Neural progenitor cell (in vitro differentiated cells): ENCODE data around the gene C20orf141. TPM values are rescaled to one million over a fixed set of nuclear protein-coding genes. Genes with fewer than 3 reads are reported as not detected.

Experiments
- DNase-seq: peaks from one replicate; pipeline ENCODE4 v3.0.0-alpha.2; 2016; ENCODE audit warnings: low spot score
- H2AFZ ChIP-seq: fragments of 200-600 bp; sonication (generic); replicated peaks from 2 replicates; pipeline ENCODE4 v1.6.1; 2016; ENCODE audit warnings: antibody characterized with exemption
- H3F3A ChIP-seq: fragments of 200-600 bp; sonication (generic); 2 replicates; pipeline ENCODE4 v1.6.1; 2016; ENCODE audit warnings: antibody characterized with exemption, low read depth
- H3K27ac ChIP-seq: fragments of 200-600 bp; sonication (generic); 2 replicates; pipeline ENCODE4 v1.5.1; 2016; ENCODE audit warnings: mild to moderate bottlenecking
- H3K27me3 ChIP-seq: fragments of 200-600 bp; sonication (generic); 2 replicates; pipeline ENCODE4 v1.6.1; 2016; ENCODE audit warnings: mild to moderate bottlenecking, moderate library complexity
- H3K36me3 ChIP-seq: fragments of 200-600 bp; sonication (generic); 2 replicates; pipeline ENCODE4 v1.5.1; 2016
- H3K4me1 ChIP-seq: fragments of 200-600 bp; sonication (generic); 2 replicates; pipeline ENCODE4 v1.6.1; 2016; ENCODE audit warnings: mixed run types
- H3K4me2 ChIP-seq: fragments of 200-600 bp; sonication (generic); 2 replicates; pipeline ENCODE4 v1.6.1; 2016
- H3K4me3 ChIP-seq: fragments of 200-600 bp; sonication (generic); 2 replicates; pipeline ENCODE4 v1.5.1; 2016
- H3K79me2 ChIP-seq: fragments of 200-600 bp; sonication (generic); 2 replicates; pipeline ENCODE4 v1.6.1; 2016; ENCODE audit warnings: low read depth
- H3K9ac ChIP-seq: fragments of 200-600 bp; sonication (generic); 2 replicates; pipeline ENCODE4 v1.6.1; 2016
- H3K9me3 ChIP-seq: fragments of 200-600 bp; sonication (generic); 2 replicates; pipeline ENCODE4 v1.5.1; 2016; ENCODE audit warnings: low read depth
- H4K20me1 ChIP-seq: fragments of 200-600 bp; sonication (generic); 2 replicates; pipeline ENCODE4 v1.6.1; 2016; ENCODE audit warnings: low read depth
- H3K27ac Mint-ChIP-seq: 3 replicates; pipeline ENCODE4 v1.8.0; 2021; ENCODE audit warnings: mixed read lengths
- H3K27me3 Mint-ChIP-seq: 2 replicates; pipeline ENCODE4 v1.8.0; 2022; ENCODE audit warnings: low read depth, mild to moderate bottlenecking, inconsistent platforms, moderate library complexity, mixed read lengths; ENCODE audit not compliant: insufficient read depth
- H3K36me3 Mint-ChIP-seq: 3 replicates; pipeline ENCODE4 v1.8.0; 2021; ENCODE audit warnings: mixed read lengths
- H3K4me1 Mint-ChIP-seq: 3 replicates; pipeline ENCODE4 v1.8.0; 2021; ENCODE audit warnings: mixed read lengths
- H3K4me3 Mint-ChIP-seq: 3 replicates; pipeline ENCODE4 v1.8.0; 2021; ENCODE audit warnings: mild to moderate bottlenecking, moderate library complexity, mixed read lengths
- H3K9me3 Mint-ChIP-seq: 3 replicates; pipeline ENCODE4 v1.8.0; 2020; ENCODE audit warnings: mixed read lengths
- EZH2 ChIP-seq: fragments of 200-600 bp; sonication (generic); IDR thresholded peaks from 2 replicates; pipeline ENCODE4 v1.6.1; 2017; ENCODE audit warnings: antibody characterized with exemption, mild to moderate bottlenecking, moderate library complexity
- EZH2phosphoT487 ChIP-seq: fragments of 200-600 bp; sonication (generic); IDR thresholded peaks from 2 replicates; pipeline ENCODE4 v1.6.1; 2017; ENCODE audit warnings: antibody characterized with exemption
- total RNA-seq: library from RNA; depleted of rRNA; stranded (reverse); fragments of >200 nt; gene quantifications from 2 replicates; pipeline ENCODE4 v1.2.3, GENCODE V29; 2015; ENCODE audit warnings: low replicate concordance
- TF ChIP-seq, protein P1 (sequence below): fragments of 200-600 bp; sonication (generic); IDR thresholded peaks from 2 replicates; pipeline ENCODE4 v1.5.1; 2017; ENCODE audit warnings: antibody characterized with exemption, mild to moderate bottlenecking

C20orf141 gene
- total RNA-seq, 1 donor from 2014 or later = not detected

DNA sequence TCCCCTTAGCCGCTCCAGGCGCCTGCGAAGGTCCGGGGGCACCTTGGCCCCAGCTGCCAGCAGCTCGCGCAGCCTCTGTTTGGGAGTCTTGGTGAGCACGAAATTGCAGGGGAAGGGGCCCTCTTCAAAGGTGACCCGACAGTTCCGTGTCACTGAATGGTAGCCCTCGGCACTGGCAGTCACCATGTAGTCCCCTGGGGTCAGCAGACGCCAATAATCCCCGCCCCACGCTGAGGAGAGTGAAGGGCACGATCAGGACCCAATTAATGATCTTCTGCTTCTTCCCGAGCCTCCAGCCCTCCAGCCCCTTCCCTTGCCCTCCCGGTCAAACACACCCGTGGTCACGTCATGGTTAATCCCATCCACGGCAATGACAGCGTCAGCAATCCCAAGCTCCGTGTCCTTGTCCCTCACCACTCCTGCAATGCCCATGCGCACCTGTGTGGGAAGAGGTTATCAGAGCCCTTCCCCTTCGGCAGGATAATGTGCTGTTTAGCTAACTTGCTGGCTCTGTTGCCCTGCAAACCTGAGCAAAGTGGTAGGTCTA lies 20.5 kb upstream of the C20orf141 start:
- Histone ChIP-seq H3K9ac (no peak overlapping the region), H3K79me2 (peaks cover 2% of the 10 kb centered on the region), H3K9me3 (no peaks in the 10 kb centered on the region), H3K27ac (no peak overlapping the region), H3K4me2 (no peak overlapping the region), H3K27me3 (no peaks in the 10 kb centered on the region), H3K36me3 (no peaks in the 10 kb centered on the region), H4K20me1 (no peaks in the 10 kb centered on the region), H3F3A (peaks cover 13% of the 10 kb centered on the region), H3K4me3 (no peak overlapping the region), H3K4me1 (peaks cover 3% of the 10 kb centered on the region), H2AFZ (no peak overlapping the region)
- no peak for DNase-seq
- peaks cover 2% of the 10 kb centered on the region for H3K27me3 Mint-ChIP-seq
- H3K4me1 Mint-ChIP-seq = peaks cover 12% of the 10 kb centered on the region
- peaks cover 2% of the 10 kb centered on the region for H3K9me3 Mint-ChIP-seq
- no peak overlapping the region for H3K4me3 Mint-ChIP-seq
- H3K36me3 Mint-ChIP-seq = peaks cover 20% of the 10 kb centered on the region
- peak overlapping the region; percentile 33 for H3K27ac Mint-ChIP-seq
- TF ChIP-seq, protein P1, sequence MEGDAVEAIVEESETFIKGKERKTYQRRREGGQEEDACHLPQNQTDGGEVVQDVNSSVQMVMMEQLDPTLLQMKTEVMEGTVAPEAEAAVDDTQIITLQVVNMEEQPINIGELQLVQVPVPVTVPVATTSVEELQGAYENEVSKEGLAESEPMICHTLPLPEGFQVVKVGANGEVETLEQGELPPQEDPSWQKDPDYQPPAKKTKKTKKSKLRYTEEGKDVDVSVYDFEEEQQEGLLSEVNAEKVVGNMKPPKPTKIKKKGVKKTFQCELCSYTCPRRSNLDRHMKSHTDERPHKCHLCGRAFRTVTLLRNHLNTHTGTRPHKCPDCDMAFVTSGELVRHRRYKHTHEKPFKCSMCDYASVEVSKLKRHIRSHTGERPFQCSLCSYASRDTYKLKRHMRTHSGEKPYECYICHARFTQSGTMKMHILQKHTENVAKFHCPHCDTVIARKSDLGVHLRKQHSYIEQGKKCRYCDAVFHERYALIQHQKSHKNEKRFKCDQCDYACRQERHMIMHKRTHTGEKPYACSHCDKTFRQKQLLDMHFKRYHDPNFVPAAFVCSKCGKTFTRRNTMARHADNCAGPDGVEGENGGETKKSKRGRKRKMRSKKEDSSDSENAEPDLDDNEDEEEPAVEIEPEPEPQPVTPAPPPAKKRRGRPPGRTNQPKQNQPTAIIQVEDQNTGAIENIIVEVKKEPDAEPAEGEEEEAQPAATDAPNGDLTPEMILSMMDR = no peak
- TF ChIP-seq EZH2 = no peak

DNA sequence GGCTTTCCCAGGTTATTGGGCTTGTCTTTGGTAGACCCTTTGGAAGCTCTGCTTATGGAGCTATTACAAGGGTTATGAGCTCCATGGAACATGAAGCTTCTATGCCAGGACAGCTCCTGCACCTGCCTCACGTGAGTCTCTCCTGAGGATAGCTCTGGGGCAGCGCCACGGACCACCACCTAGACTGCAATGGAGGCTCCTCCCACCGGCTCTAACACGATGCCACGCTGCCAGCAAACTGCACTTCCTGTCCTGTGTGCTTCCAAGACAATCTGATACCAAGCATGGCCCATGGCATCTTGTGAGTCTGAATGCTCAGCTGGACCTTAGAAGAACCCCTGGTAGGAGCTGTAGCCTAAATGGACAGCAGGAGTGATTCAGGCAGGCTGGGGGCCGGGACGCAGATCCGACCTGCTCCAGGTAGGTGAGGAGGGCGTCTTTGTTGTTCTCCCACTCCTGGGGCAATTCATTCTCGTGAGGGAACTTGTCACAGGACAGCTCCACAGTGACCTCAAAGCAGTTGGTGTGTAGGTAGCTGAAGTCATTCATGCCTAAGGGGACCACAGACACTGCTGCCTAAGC lies 19.8 kb upstream of the C20orf141 start:
- no peak overlapping the region for H3K4me3 ChIP-seq
- peaks cover 20% of the 10 kb centered on the region for H3F3A ChIP-seq
- no peaks in the 10 kb centered on the region for H3K27me3 ChIP-seq
- Mint-ChIP-seq H3K27me3 (peaks cover 2% of the 10 kb centered on the region), H3K9me3 (peaks cover 2% of the 10 kb centered on the region), H3K27ac (no peak overlapping the region), H3K4me1 (peaks cover 19% of the 10 kb centered on the region), H3K36me3 (peaks cover 20% of the 10 kb centered on the region), H3K4me3 (no peak overlapping the region)
- no peaks in the 10 kb centered on the region for H3K9me3 ChIP-seq
- DNase-seq = no peak
- no peak overlapping the region for H3K9ac ChIP-seq
- H2AFZ ChIP-seq = no peak overlapping the region
- no peak overlapping the region for H3K4me2 ChIP-seq
- no peak overlapping the region for H3K27ac ChIP-seq
- H3K79me2 ChIP-seq = peaks cover 8% of the 10 kb centered on the region
- H4K20me1 ChIP-seq = no peaks in the 10 kb centered on the region
- H3K4me1 ChIP-seq = peaks cover 9% of the 10 kb centered on the region
- no peaks in the 10 kb centered on the region for H3K36me3 ChIP-seq
- TF ChIP-seq, protein P1 = no peak

DNA sequence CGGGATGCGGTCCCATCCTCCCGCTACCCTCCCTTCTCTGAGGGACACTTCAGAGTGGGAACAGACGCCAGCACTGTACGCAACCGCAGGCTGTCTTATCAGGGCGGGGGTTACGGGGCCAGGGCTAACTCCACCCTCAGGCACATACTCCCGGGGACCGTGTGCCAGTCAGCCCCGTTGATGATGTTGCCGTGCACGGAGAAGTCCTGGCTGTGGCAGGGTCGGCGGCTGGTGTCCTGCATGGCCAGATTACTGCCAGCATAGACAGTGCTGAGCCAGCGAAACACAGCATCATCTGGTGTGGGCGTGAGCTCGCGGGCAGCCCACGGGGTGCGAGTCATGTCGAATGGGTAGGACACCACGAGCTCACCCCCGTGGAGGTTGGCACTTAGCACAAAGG lies 19.3 kb upstream of the C20orf141 start:
- no peak overlapping the region for H3K27ac ChIP-seq
- no peak overlapping the region for H3K4me3 Mint-ChIP-seq
- no peak overlapping the region for H3K4me2 ChIP-seq
- peaks cover 24% of the 10 kb centered on the region for H3F3A ChIP-seq
- no peaks in the 10 kb centered on the region for H3K36me3 ChIP-seq
- peaks cover 12% of the 10 kb centered on the region for H3K79me2 ChIP-seq
- no peaks in the 10 kb centered on the region for H3K9me3 ChIP-seq
- peaks cover 2% of the 10 kb centered on the region for H3K27me3 Mint-ChIP-seq
- TF ChIP-seq EZH2 (no peak), EZH2phosphoT487 (no peak)
- TF ChIP-seq, protein P1 = no peak
- no peak overlapping the region for H3K27ac Mint-ChIP-seq
- H3K27me3 ChIP-seq = no peaks in the 10 kb centered on the region
- H2AFZ ChIP-seq = no peak overlapping the region
- H3K9me3 Mint-ChIP-seq = no peaks in the 10 kb centered on the region
- no peaks in the 10 kb centered on the region for H4K20me1 ChIP-seq
- peaks cover 18% of the 10 kb centered on the region for H3K36me3 Mint-ChIP-seq
- no peak overlapping the region for H3K9ac ChIP-seq
- H3K4me1 ChIP-seq = peaks cover 9% of the 10 kb centered on the region
- no peak overlapping the region for H3K4me3 ChIP-seq
- peaks cover 21% of the 10 kb centered on the region for H3K4me1 Mint-ChIP-seq
- no peak for DNase-seq
